ENCODE results near the gene NREP.

GRCh38 chr5:111784491-111785181 is 27.6 kb upstream of the NREP start:
- TF ChIP-seq, protein P1, sequence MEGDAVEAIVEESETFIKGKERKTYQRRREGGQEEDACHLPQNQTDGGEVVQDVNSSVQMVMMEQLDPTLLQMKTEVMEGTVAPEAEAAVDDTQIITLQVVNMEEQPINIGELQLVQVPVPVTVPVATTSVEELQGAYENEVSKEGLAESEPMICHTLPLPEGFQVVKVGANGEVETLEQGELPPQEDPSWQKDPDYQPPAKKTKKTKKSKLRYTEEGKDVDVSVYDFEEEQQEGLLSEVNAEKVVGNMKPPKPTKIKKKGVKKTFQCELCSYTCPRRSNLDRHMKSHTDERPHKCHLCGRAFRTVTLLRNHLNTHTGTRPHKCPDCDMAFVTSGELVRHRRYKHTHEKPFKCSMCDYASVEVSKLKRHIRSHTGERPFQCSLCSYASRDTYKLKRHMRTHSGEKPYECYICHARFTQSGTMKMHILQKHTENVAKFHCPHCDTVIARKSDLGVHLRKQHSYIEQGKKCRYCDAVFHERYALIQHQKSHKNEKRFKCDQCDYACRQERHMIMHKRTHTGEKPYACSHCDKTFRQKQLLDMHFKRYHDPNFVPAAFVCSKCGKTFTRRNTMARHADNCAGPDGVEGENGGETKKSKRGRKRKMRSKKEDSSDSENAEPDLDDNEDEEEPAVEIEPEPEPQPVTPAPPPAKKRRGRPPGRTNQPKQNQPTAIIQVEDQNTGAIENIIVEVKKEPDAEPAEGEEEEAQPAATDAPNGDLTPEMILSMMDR (IDR thresholded peaks at IDR 0.05; ENCODE audit: low read depth, low read length): no peak
- TF ChIP-seq EZH2phosphoT487 (IDR thresholded peaks at IDR 0.05; ENCODE audit: low read depth): no peak
